HG02938 (cell line): ENCODE measurements around the gene TRIM4.
"Not testable (repeated sequence)": the region's sequence is repeated elsewhere in the genome, so short reads cannot be mapped to it uniquely, and the experiment has no call there.

Experiments used
- ATAC-seq: cut with Tn5 transposase; IDR thresholded peaks from one replicate; pipeline ENCODE4 v1.9.1; 2021; ENCODE audit warnings: mild to moderate bottlenecking, moderate library complexity; ENCODE audit not compliant: unreplicated experiment

The TRIM4 gene

GRCh38 chr7:99923200-99923599 lies 3.9 kb upstream of the TRIM4 start:
- ATAC-seq = no peak

DNA sequence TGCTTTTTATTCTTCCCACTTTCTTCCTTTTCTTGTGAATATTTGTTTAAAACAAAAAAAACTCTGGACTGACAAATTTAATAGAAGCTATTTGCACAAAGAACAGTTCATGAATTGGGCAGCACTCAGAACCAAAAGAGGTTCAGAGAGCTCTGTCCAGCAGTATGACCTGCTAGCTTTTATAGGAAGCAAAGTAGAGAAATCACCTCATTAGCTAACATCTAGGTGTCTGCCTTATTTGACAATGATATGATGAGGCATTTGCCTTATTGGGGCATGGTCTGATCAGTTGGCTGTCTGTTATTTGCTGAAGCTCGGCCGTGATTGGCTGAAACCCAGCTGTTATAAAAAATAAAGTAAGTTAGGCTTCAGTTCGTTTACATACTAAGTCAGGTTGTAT lies 819 bp upstream of the TRIM4 start:
- ATAC-seq = no peak

- ATAC-seq = no peak
Observed at GRCh38 chr7:99919814-99920112, 433 bp upstream of the TRIM4 start.

DNA sequence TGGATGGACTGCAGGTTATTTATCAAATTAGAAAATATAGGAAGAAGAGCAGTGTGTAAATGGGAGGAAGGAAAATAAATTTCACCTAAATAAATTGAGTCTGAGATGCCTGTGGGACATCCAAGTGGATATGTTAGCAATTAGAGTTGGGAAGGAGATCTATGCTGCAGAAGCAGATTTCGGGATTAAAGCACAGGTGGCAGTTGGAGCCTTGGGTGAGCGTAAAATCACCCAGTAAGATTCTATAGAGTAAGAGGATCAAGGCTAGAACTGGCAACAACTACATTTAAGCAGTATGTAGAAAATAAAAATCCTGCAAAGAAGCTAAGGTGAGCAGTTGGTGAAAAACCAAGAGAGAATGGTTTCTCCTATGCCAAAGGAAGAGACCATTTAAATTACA lies 8.4 kb downstream of the TRIM4 start:
- ATAC-seq = no peak

DNA sequence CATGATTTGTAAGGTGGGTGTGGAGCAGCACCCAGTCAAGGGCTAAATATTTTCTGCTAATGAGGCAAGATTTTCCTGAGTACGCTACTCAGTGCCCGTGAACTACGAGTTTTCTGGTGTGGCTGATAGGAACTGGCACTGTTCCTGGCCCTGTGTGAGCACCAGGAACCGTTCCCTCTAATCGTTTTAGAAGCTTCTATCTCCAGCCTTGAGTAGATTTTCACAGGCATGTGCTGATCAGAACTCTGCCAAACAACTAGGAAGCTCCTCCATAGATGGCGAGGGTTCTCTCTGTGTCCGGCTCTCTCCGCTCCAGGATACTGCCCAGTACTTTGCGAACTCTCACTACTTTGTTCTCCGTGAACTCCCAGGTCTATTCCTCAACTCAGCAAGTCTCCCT lies 17.7 kb downstream of the TRIM4 start:
- no peak for ATAC-seq

DNA sequence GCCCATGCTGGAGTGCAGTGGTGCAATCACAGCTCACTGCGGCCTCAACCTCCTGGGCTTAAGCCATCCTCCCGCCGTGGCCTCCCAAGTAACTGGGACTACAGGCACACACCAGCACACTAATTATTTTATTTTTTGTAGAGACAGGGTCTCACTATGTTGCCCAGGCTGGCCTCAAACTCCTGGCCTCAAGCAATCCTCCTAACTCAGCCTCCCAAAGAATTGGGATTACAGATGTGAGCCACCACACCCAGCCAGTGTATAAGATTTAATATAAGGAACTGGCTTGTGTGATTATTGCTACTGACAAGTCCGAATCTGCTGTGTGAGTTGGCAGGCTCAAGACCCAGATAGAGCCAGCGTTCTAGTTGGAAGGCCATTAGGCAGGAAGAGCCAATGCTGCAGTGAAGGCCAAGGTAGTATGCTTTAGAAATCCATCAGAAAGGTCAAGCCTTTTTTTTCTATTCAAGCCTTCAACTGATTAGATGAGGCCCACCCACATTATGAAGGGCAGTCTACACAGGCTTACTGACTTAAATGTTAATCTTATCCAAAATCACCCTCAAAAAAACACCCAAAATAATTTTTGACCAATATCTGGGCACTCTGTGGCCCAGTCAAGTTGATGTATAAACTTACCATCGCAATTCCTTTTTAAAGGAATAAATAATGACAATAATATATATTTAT lies 19.4 kb downstream of the TRIM4 start:
- no peak for ATAC-seq

GRCh38 chr7:99898836-99899235 lies 20.5 kb downstream of the TRIM4 start:
- ATAC-seq = no peak

- no peak for ATAC-seq
Observed at GRCh38 chr7:99898023-99898357, 21.3 kb downstream of the TRIM4 start.

DNA sequence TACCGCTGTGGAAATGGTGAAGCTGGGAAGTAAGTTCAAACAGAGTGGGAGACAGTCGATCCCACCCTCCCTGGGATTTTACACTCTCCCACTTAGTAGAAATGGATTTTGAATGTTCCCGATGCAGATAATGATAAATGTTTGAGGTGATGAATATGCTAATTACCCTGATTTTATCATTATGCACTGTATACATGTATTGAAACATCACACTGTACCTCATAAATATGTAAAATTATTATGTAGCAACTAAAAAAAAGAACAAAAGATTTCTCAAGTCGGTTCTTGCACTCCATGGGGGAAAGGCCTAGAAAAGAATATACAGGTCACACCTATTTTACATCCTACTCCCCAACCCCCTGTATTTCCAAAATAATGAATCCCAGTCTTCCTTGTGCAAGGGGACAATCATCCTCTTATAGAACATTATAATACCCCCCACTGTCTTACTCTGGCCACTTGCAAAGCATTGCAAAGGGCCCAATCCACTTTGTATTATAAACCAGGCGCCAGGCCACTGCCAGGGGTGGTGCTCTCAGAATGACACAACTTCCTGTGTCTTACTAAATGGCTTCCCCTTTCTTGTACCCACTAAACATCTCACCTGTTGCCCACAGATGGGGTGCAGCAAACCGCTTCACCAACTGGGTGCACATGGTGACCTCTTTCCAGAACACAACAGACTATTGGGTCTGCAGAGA lies 21.9 kb downstream of the TRIM4 start:
- ATAC-seq = no peak

DNA sequence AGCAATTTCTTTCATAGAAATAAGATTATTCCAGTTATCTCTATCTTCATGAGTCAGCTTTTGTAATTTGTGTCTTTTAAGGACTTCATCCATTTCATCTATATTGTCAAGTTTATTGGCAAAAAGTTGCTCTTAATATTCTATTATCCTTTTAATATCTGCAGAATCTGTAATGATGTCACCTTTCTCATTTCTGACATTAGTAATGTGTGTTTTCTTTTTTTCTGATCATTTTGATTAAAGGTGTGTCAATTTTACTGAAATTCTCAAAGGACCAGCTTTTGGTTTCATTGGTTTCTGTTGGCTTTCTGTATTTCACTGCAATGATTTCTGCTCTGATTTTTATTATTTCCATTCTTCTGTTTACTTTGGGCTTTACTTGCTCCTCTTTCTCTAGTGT lies 24.6 kb downstream of the TRIM4 start:
- no peak for ATAC-seq

GRCh38 chr7:99893280-99893679 lies 26.1 kb downstream of the TRIM4 start:
- ATAC-seq = no peak

GRCh38 chr7:99890348-99890747 lies 29.0 kb downstream of the TRIM4 start:
- not testable (repeated sequence) for ATAC-seq

- ATAC-seq = not testable (repeated sequence)
Observed at GRCh38 chr7:99888366-99888765, 31.0 kb downstream of the TRIM4 start.

GRCh38 chr7:99881370-99881769 lies 38.0 kb downstream of the TRIM4 start:
- ATAC-seq = no peak

GRCh38 chr7:99876933-99877332 lies 42.4 kb downstream of the TRIM4 start, which contains the start of gene OR2AE1:
TSS of gene OR2AE1 (minus strand) at chr7:99877033. CDS start at chr7:99877033, 0 bp downstream.
- ATAC-seq = no peak

DNA sequence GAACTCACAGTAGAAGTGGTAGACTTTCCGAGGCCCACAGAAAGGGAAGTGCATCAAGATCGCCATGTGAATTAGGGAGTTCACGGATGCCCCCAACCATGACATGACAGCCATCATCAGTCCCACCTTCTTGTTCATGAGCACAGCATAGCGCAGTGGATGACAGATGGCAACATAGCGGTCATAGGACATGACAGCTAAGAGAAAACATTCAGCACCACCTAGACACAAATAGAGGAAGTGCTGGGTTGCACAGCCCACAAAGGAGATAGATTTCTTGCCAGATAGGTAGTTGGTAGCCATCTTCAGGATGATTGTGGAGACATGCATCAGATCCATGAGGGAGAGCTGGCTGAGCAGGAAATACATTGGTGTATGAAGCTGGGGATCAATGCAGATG lies 42.8 kb downstream of the TRIM4 start:
- no peak for ATAC-seq

DNA sequence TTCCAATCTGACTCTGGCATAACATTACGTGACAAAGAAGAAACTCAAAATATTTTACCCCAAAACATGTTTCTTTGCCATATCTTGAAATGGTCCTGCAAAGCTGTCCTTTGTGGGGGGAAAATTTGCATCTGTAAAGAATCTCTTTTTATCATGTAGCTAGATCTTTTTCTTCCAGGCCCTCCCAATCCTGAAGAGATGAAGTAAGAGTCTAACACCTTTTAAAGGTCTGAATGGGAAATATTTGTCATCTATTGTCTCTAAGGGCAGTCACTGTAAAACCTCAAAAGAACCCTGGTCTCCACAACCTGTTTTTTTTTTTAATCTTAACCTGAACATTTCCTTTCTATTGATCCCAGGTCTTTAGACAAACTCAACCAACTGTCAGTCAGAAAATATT lies 51.1 kb downstream of the TRIM4 start:
- no peak for ATAC-seq

GRCh38 chr7:99867477-99867876 lies 51.9 kb downstream of the TRIM4 start:
- ATAC-seq = not testable (repeated sequence)

DNA sequence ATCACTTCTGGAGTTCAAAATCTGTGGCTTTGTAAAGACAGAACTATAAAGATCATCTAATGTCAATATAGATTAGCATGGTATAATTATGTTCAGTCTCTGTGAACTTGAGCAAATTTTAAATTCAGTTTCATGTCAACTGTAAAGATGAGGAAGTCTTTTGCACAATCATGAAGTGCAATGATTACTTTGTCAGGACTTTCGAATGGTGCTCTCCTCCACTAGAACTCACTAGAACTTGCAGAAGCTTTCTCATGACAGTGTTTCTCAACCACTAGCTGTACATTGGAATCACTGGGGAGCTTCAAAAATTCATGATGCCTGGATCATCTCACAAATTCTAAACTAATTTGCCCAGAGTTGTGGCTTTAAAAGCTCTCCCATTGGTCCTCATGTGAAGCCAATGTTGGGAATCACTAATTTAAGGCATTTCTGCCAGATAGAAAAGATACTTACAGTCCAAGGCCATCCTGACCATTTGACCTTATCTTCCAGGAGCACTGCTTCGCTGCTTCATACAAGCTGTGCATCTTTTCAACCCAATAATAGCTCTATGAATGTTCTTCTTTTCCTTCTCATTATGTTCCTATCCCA lies 55.4 kb downstream of the TRIM4 start:
- ATAC-seq = no peak

GRCh38 chr7:99860281-99861127 lies 58.8 kb downstream of the TRIM4 start:
- no peak for ATAC-seq

DNA sequence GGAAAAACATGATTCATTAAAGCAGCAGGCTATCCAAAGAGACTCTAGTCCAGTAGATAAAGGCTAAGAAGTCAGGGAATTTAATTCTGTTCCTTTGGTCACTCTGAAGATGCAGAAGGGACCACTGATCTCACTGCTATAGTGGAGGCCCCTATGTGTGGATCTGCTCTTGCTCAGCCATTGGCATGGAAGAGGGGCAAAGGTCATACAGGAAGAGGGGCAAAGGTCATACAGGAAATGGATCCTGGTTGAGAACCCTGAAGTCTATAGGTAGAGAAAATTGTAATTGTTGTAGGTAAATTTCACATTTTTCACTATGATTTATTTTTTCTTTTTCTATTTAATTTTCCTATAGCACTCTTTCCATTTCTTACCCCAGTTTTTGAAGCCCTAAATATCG lies 64.1 kb downstream of the TRIM4 start:
- no peak for ATAC-seq
